Activated CD4-positive, alpha-beta T cell treated with anti-CD3 and anti-CD28 coated beads, Interleukin-2, amount 50 U/mL, for 4 hours (primary cell): ENCODE measurements around the gene TRIM29.
A peak's percentile ranks its signal among the peaks of the same experiment; 100 is the strongest.
"Not testable (repeated sequence)": the region's sequence is repeated elsewhere in the genome, so short reads cannot be mapped to it uniquely, and the experiment has no call there.

Source experiments
- DNase-seq, 2 experiments: peaks; one replicate each; pipeline ENCODE4 v3.0.0-alpha.2; 2020

The TRIM29 gene

DNA sequence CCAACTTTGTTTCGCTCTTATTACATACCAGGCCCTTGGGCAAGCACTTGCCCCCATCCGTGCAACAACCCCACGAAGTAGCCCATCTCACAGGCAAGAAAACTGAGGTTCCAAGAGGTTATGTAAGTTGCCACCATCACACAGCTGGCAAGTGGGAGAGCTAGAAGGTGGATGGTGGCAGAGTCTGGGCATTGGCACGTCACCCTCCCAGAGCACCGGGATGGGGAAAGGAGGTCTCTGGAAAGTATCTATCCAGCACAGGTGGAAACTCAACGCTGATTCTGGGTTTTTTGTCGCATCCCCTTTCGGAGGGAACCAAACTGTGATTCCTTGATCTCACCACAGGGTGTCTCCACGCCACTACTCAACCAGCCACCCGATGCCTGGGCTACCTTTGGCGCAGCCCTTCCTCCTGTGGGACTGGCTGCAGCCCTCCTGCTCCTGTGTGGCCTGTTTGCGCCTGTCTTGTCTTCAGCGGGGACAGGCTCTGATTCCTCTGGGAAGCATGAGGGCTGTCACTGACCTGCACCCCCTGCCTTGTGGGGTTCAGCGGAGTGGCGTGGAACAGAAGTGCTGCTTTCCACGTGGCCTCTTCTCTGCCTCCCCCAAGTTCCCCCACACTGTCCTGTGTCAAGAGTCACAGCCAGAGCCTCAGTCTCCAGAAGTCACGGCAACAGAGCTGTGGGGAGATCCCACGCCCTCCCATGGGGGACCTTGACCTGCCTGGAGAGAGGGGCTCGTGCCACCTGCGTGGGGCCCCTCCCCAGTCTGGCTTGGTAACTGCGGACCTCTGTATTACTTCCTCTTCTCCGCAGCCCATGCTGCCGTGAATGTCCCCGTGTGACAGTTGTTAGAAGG lies 34.4 kb upstream of the TRIM29 start:
- peak; percentile 24 to 26 for DNase-seq

DNA sequence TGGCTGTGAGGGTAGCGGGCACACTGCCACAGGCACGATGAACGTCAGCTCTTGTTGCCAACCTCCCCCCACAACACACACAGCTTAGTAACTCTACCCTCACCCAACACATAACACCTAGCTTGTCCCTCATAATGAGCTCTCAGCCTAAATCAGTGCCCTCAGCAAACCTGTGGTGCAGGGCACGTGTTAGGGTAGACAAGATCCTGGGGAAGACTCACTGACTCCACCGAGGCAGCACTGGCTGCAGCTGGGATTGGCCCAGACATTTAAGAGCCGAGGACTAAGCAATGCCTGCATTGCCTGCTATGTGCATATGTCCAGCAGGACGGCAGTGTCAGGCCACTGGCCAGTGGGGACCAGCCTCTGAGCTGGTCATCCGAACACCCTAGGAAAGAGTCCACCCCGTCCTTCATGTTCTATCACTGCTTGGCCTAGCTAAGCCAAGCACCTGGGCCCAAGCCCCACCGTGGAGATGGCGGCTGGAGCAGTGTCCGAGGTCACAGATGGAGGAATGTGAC lies 32.9 kb upstream of the TRIM29 start:
- no peak for DNase-seq

DNA sequence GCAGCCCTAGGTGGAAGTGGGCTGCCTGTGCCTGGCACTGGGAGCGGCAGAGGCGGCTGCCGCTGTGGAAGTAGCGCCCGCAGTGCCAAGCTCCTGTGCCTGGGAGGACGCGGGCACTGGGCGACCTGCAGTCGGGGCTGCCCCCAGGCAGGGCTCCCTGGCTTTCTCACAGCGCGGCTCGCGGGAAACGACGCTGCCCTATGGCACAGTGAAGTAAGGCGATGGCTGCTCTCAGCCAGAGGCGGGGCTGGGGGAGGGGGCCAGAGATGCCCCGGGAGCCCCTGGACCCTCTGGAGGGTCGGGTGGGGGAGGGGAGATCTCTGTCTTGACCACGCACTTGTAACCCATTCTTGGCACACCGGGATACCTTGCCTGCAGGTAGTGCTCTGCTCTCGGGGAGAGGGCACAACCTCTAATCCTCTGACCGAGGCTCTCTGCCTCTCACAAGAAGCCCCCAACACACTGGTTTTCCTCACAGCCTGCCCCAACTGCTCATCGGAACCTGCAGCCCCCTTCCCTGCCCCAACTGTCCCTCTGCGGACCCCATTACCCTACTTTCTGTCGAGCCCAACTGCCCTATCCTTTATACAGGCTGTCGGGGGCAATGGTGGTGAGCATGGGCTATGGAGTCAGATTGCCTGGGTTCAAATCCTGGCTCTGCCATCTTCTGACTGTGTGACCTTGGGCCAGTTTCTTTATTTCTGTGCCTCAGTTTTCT lies 32.2 kb upstream of the TRIM29 start:
- no peak for DNase-seq

DNA sequence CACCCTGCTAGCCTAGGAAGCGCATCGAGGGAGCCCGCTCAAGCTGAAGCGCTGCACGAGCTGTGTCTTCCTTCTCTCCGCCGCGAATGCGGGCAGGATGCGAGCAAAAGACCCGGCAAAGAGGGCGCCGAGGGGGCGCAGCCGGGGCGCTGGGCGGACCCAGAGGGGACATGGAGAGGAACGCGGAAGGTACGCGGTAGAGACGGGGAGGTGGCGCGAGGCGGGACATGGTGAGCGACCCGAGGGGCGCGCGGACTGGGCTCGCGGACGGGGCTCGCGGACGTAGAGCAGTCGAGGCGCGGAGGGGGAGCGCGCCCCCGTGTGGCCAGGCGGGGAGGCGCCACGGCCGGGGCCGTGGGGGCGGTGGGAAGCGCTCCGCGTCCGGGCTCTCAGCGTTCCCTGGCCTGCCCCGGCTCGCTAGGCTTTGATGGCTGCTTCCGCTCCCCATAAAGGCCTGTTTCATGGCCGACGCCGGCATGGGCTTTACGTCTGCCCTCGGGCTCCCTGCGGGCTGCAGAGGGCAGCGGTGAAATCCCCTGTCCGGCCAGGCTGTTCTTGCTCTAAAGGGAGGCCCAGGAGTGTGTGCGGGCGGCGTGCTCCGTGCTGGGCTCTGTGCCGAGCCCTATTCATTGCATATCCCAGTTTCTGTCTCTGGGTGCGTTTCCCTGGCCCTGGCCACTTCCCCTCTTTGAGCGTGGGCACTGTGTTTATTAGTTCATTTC lies 31.2 kb upstream of the TRIM29 start:
- DNase-seq = peak; percentile 29 to 36

DNA sequence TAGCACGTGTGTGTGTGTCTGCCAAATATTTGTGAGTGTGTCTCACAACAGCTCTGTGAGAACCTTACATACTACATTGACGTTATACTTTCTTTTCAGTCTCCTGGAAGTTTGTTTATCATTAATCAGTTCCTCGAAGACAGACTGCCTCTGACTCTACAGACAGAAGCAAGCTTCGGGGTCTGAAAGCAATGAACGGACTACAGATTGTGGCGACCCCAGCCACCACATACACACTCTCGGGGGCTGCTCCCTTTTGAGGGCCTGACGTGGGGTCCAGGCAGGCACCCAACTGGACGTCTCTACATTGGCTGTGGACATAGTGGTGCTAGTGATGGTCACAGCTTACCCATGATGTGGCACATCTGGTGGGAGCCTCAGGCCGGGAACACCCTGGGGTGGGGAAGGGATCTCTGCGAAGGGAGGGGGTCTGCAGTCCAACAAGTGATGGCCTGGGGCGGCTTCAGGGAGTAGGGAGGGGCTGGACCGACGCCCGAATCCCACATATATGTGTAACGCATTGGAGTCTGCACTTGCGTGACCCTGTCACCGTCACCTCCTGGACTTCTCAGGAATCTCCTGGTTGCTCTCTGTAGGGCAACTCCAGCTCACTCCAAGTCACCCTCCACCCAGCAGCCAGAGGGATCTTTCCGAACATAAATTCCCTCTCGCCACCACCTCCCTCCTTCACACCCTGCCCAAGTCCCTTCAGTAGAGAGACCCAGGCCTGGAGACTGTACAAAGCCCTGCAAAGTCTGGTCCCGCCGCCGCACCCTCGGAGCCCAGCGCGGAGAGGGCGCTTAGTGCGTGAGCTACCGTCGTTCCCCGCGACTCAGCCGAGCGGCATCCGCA lies 30.4 kb upstream of the TRIM29 start:
- DNase-seq = no peak

DNA sequence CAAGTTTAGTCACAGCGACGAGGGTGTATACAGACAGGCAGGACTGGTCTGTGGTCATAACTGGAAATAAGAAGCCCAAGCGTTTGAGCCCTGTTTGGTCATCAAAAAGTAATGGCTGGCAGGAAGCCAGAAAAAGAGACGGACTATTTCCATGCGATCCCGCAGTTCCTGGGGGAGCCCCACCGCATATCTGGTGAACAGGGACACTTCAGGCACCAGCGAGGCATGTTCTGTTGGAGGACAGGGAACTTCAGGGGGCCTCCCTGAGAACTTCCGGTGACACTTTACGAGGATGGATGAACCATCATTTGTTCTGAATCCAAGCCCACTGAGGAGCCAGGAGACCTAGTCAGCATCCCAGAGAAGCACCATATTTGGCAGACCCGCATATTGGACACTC lies 29.7 kb upstream of the TRIM29 start:
- no peak for DNase-seq

DNA sequence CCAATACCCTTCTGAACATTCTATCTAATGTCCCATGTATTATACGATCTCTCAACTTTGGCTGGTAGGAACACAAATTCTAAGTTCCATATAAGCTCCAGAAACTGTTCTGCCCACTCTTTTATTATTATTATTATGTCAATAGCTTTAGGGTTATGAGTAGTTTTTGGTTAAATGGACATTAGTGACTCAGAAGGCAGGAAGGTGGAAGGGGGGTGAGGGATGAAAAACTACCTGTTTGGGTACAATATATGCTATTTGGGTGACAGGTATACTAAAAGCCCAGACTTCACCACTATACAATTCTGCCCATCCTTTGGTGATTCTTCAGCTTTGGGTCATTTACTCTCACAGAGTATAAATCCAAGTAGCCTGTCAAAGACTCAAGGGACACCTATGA lies 22.5 kb upstream of the TRIM29 start:
- DNase-seq = no peak

DNA sequence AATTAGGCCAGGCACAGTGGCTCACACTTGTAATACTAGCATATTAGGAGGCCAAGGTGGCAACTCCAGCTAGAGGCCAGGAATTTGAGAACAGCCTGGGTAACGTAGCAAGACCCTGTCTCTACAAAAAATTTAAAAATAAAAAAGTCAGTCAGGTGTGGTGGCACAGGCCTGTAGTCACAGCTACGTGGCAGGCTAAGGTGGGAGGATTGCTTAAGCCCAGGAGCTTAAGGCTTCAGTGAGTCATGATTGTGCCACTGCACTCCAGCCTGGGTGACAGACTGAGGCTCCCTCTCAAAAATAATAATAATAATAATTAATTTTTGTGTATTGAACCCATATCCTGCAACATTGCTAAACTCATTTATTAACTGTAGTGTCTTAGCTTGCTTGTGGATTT lies 15.3 kb upstream of the TRIM29 start:
- no peak for DNase-seq

DNA sequence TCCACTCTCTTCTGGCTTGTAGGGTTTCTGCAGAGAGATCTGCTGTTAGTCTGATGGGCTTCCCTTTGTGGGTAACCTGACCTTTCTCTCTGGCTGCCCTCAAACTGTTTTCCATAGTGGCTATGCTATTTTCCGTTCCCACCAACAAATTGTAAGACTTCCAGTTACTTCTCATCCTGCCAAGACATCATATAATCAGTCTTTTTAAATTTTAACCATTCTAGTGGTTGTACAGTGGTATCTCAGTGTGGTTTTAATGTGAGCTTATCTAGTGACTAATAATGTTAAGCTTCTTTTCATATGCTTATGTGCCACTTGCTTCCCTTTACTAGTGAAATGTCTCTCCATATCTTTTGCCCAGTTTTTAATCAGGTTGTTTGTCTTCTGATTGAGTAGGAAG lies 13.6 kb upstream of the TRIM29 start:
- DNase-seq = no peak

DNA sequence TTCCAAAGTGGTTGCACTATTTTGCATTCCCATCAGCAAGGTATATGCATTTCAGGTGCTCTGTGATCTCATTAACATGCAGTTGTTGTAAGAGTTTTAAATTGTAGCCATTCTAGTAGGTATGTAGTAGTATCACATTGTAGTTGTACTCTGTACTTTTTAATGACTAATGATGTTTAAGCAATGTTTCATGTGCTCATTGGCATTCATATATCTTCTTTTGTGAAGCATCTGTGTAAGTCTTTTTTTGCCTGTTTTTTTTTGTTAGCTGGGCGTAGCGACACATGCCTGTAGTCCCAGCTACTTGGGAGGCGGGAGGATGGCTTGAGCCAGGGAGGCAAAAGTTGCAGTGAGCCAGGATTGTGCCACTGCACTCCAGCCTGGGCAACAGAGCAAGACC lies 11.3 kb upstream of the TRIM29 start:
- no peak for DNase-seq

DNA sequence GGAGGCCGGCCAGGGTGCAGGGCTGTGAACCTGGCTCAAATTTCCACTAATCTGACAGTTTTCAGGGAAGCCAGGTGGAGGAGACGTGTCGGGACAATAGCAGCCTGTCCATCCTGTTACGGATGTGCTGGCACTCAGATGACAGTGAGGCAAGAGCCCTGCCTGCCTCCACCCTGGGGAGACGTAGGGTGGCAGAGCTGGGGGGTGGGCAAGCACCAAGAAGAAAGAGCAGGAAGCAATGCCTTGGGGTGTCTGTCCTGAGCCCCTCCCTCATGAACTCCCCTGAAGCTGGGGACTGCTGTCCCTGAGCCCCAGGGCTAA lies 10.0 kb upstream of the TRIM29 start:
- DNase-seq = no peak

DNA sequence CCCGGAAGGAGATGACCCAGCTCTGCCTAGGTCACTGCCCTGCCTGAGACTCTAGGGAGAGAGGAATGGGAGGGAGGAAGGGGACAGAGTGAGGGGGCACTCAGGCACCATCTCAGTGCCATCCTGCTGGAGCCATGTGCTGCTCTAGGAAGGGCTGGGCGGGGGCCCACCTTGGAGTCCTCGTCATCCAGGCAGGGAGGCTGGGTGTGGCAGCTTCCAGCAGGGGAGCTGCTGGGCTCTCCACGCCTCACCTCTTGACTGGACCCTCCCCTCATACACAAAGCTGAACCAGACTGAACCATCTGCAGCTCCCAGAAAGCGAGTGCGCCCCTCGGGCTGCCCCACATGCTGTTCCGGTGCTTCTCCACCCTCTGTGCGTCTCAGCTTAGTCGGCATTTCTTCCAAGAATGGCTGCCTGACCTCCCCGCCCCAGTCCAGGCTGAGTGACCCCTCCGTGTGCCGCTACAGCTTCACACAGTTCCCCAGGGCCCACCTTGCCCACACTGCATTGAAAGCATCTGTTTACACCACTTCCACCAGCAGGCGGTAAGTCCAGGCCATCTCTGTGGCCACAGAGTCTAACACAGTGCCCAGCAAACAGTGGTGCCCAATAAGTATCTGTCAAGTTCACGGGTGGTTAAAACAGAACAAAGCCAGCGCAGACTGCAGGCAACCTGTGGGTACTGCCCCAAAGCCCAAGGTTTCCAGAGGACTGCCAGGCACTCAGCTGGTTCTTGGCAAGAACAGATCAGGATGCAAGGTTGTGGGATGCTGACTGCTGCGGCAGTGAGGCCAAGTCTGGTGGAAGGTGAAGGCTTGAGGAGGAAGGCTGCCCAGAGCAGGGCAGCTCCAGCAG lies 9.4 kb upstream of the TRIM29 start:
- no peak for DNase-seq

DNA sequence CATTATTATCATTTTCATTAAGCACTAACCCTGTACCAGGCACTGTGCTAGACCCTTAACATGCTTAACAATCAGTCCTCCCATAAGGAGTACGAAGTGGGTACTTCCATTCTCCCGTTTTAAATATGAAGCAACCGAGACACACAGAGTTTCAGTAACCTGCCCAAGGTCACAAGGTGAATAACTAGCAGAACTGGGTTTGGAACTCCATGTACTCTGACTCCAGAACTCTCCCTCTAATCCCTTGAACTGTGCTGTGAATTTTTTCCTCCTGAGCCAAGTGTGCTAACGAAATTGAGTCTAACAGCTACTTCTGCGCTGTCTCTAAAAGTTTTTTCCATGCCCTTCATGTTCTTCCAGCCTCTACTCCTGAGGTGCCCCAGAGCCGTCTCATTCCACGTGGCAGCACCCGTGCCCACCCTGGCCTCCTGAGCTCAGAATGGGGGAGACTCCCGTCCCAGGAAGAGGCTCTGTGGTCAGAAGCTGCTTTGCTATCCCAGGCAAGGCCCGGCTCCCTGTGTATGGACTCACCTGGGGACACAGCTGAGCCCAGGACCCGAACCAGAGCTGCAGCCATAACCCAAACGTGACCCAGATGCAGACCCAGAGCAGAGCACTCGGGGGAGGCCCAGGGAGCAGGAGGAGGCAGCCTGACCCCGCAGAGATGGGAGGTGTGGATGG lies 8.6 kb upstream of the TRIM29 start:
- no peak for DNase-seq

DNA sequence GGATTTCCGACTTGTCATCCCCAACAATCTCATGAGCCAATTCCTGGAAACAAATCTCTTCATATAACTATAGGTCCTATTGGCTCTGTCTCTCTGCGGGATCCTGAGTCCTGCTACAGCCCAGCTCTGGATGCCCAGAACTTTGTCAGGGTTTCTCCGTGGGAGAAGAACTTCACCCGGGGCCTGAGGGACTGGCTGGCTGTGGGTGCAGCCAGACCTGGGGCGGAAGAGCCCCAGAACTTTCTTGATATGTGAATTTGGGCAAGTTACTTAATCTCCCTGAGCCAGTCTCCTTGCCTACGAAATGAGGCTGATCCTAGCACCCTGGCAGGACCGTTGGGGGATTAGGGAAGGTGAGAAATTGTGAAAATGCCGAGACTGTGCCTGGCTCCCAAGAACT lies 6.6 kb upstream of the TRIM29 start:
- DNase-seq = no peak

DNA sequence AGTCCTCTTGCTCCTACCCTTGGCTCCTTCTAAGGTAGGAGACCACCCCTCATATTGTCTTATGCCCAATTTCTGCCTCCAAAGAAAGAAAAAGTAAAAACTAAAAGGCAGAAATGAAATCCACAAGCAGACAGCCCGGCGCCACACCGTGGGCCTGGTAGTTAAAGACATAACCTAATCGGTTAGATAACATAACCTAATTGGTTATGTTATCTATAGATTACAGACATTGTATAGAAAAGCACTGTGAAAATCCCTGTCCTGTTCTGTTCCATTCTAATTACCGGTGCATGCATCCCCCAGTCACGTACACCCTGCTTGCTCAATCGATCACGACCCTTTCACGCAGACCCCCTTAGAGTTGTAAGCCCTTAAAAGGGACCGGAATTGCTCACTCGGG lies 5.6 kb upstream of the TRIM29 start:
- not testable (repeated sequence) for DNase-seq

DNA sequence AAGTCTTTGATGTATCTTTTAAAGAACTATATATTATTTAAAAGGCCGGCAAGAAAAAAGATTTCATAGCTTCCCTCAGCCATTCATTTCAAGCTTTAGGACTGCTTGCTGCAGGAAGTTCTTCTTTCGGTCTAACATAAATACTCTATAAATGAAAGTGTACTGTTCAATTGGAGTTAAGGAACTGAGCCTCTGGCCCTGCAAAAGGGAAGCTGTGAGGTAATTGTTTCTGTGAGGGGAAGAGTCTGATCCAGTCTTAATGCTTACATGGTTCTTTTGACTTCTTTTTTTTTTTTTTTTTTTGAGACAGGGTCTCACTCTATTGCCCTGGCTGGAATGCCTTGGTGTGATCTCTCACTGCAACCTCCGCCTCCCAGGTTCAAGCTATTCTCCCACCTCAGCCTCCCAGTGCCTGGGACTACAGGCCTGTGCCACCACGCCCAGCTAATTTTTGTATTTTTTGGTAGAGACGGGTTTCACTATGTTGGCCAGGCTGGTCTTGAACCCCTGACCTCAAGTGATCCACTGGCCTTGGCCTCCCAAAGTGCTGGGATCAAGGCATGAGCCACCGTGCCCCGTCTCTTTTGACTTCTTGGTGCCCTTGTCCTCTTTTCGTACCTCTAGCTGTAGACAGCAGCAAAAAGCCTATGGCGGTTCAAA lies 4.7 kb upstream of the TRIM29 start:
- no peak for DNase-seq

DNA sequence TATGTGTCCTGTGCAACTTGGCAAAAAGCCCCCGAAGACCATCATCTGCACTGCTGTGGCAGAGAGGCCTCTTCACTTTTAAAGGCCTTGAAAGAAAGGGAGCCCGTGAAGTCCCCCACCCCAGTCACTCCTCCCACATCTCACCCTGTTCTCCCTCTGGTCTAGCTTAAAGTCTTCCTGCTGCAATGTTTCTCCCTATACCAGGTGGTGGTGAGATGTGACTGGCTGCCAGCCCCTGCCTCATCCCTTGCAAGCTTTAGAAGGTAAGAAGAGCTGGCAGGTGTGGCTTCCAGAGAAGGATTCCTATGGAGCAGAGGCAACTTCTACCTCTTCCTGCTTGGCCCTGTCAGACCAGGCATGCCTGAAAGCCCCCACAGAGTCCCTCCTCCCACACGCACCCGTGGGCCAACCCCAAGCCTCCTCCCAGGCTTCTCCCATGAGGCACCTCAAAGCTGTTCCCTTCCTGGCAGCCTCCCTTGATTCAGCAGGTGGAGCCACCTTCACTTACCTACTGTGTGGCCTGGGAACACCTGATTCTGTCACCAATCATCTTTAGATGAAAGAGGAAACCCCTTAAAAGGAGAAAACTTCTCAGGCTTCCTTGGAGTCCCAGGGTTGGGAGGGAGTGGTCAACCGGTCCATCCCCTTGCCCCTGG lies 4.0 kb upstream of the TRIM29 start:
- no peak for DNase-seq

DNA sequence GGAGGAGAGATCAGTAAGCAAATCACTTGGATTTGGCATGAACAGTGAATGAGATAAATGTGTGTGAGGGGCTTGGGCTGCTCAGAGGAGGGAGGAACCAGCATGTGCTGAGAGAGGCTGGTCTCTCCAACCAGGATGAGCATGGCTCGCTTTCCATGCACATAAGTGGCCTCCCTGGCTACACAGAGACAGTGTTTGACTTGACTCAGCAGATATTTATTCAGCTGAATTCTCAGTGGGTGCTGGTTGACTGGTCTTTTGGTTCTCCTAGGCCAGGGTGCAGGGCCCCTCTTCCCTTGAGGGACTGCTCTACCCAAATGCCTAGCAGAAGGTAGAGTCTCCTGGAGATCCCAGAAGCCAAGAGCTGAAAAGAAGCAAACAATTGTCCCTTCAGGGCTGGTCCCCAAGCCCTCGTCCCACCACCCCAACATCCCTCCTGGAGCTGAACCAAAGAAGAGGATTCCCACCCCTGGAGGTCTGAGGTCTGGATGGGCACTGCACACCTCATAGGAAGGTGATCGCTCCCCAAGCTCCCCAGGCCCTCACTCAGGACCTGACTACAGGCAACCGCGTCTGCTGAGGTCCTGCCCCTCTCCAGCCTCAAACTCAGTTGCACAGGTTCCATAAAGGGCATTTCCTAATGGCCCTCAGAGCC lies 3.3 kb upstream of the TRIM29 start:
- no peak for DNase-seq

DNA sequence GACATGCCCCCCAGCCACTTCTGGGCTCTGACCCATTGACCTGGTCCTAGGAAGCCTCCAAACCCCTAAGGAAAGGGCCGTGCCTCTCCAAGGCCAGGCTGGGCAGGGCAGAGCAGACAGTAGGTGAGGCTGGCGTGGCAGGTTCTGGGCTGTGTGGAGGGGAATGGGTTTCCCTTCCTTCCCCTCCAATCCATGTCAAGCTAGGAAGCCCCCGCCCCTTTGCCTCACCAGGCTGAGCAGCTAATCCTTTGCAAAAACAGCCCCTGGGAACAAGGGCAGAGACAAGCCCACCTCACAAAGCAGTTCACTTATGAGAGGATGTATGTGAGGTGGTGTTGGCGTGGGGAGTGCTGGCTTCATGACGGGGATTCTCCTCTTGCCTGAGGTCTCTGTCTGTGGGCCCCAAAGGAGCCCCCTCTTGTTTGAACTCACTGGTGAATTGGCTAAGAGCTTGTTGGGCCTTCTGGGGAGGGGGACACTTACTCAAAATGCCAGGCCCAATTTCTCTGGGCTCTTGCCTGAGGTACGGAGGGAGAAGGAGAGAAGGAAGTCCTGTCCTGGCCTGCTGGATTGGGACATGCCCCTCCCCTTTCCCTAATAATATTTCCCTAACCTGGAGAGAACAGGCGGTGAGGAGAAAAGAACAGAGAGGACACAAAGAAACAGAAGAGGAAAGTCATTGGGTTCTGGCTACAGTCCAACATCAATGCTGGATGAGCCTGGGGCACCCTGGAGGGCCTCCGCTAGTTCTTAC lies 1.6 kb upstream of the TRIM29 start:
- DNase-seq = no peak
